Thymus (tissue), 11 donors: ENCODE data around the gene KRTAP10-12. TPM values are rescaled to one million over a fixed set of nuclear protein-coding genes. Genes with fewer than 3 reads are reported as not detected.

Experiments
- DNase-seq, 9 donors: peaks; one replicate each; pipeline ENCODE4 v3.0.0-alpha.2; 2013; ENCODE audit warnings: low spot score in 9 of 9, low read depth in 6 of 9, missing footprints in 1 of 9
- H3K27ac ChIP-seq, 2 donors: one replicate each; pipeline ENCODE4 v1.5.1; 2013; ENCODE audit warnings: control low read depth in 1 of 2, low read depth in 1 of 2, low read length in 1 of 2, mild to moderate bottlenecking in 1 of 2, moderate library complexity in 1 of 2
- H3K27me3 ChIP-seq, 2 donors: one replicate each; pipeline ENCODE4 v1.5.1; 2013; ENCODE audit warnings: low read length in 1 of 2; ENCODE audit not compliant: control insufficient read depth in 2 of 2, insufficient read depth in 1 of 2
- H3K36me3 ChIP-seq, 2 donors: one replicate each; pipeline ENCODE4 v1.5.1; 2013; ENCODE audit warnings: low read length in 1 of 2, mild to moderate bottlenecking in 1 of 2, moderate library complexity in 1 of 2; ENCODE audit not compliant: control insufficient read depth in 2 of 2, insufficient read depth in 2 of 2
- H3K4me1 ChIP-seq, 2 donors: one replicate each; pipeline ENCODE4 v1.5.1; 2013; ENCODE audit warnings: low read length in 2 of 2; ENCODE audit not compliant: control insufficient read depth in 2 of 2, insufficient read depth in 2 of 2
- H3K4me3 ChIP-seq, 2 donors: one replicate each; pipeline ENCODE4 v1.5.1; 2013; ENCODE audit warnings: low read length in 2 of 2, control low read depth in 1 of 2, mild to moderate bottlenecking in 1 of 2
- H3K9me3 ChIP-seq, 2 donors: one replicate each; pipeline ENCODE4 v1.5.1; 2013; ENCODE audit warnings: low read length in 1 of 2, mild to moderate bottlenecking in 1 of 2; ENCODE audit not compliant: control insufficient read depth in 2 of 2, insufficient read depth in 1 of 2
- WGBS: extraction: QIAGEN DNeasy Blood & Tissue Kit; methylation state at CpG from one replicate; pipeline ENCODE4 v1.1.7; 2013; 5-methylcytosine and 5-hydroxymethylcytosine counted together
- polyA plus RNA-seq: library from polyadenylated mRNA; stranded (reverse); fragments of 200-250 nt; gene quantifications from one replicate; pipeline ENCODE4 v1.2.3, GENCODE V29; 2013
- total RNA-seq: library from RNA; stranded (reverse); fragments of 120-200 nt; gene quantifications from one replicate; pipeline ENCODE4 v1.2.4, GENCODE V29; 2013
- donor health status: healthy.

KRTAP10-12 gene
- total and polyA plus RNA-seq, 2 donors = not detected

GRCh38 chr21:44730951-44731579, 34.1 kb downstream of the KRTAP10-12 start:
- Histone ChIP-seq H3K4me1 (no peaks in the 10 kb centered on the region), H3K27me3 (peaks cover 0 to 9% of the 10 kb centered on the region in 2 donors)

DNA sequence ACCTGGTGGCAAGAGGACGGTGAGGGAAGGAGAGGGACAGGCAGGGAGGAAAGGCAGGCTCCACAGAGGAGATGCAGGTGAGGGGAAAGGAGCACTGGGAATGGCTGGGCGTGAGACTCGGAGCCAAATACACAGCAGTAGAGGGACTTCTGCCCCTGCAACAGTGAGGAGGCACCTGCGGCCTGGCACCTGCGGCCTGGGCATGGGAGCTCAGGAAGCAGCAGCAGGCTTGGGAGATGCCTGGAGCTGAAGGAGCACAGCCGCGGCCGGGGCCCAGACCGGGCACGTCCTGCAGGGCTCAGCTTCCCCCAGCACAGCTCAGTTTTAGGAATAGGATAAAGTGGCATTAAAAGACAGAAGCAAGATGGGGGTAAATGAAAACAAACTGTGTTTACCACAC, 35.3 kb downstream of the KRTAP10-12 start:
- no peak for DNase-seq
- no peak overlapping the region for H3K4me3 ChIP-seq
- H3K27ac ChIP-seq = no peak overlapping the region
- no peaks in the 10 kb centered on the region for H3K36me3 ChIP-seq
- H3K9me3 ChIP-seq = peaks cover 1 to 33% of the 10 kb centered on the region in 2 donors
- no peaks in the 10 kb centered on the region for H3K4me1 ChIP-seq
- WGBS = 96% methylated on average over 10 of the region's 10 CpGs
- H3K27me3 ChIP-seq = peaks cover 0 to 4% of the 10 kb centered on the region in 2 donors

More at GRCh38 chr21:44730951-44731579, 34.1 kb downstream of the KRTAP10-12 start:
- H3K27ac ChIP-seq = no peak overlapping the region
- no peak for DNase-seq
- H3K4me3 ChIP-seq = no peak overlapping the region
- WGBS = 74% methylated on average over 9 of the region's 9 CpGs
- H3K9me3 ChIP-seq = peaks cover 1 to 21% of the 10 kb centered on the region in 2 donors
- H3K36me3 ChIP-seq = no peaks in the 10 kb centered on the region

GRCh38 chr21:44732956-44733355, 36.0 kb downstream of the KRTAP10-12 start:
- Histone ChIP-seq H3K36me3 (no peaks in the 10 kb centered on the region), H3K27ac (no peak overlapping the region), H3K9me3 (peaks cover 1 to 40% of the 10 kb centered on the region in 2 donors), H3K4me1 (no peaks in the 10 kb centered on the region), H3K27me3 (peaks cover 0 to 2% of the 10 kb centered on the region in 2 donors), H3K4me3 (no peak overlapping the region)
- WGBS = 94% methylated on average over 11 of the region's 11 CpGs
- no peak for DNase-seq

DNA sequence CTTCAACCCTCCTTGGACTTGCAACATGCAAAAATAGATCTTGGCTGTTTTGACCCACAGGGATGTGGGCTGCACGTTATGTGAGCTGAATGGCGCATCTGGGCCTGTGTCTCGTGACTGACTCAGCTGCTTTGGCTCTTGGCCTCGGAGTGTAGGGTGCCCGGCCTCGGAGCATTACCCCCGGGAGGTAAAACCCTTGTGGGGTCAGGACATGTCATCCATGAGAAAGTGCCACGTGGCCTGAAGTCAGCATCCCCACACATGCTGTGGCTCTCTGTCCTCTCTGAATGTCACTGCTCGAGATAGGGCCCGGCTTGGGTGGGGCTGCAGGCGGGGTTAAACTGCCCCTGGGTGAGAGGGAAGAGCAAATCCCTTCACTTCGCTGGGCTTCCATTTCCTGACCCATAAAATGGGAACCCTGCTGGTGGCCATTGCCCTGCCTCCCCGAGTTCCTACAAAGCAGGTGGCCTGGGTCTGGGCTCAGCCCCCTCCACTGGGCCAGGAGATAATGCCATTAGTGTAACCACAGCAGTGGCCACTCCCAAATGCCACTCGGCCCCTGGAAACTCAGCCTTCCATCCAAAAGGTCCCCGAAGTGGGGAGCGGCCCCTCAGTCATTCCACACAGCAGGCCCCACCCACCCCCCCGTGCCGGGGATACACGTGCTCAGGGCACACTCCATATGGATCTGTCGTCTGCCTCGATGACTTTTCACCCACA, 37.2 kb downstream of the KRTAP10-12 start:
- H3K4me1 ChIP-seq = no peaks in the 10 kb centered on the region
- peaks cover 0 to 2% of the 10 kb centered on the region in 2 donors for H3K27me3 ChIP-seq
- H3K36me3 ChIP-seq = no peaks in the 10 kb centered on the region
- no peak for DNase-seq
- 92% methylated on average over 21 of the region's 21 CpGs for WGBS
- H3K27ac ChIP-seq = no peak overlapping the region
- H3K4me3 ChIP-seq = no peak overlapping the region
- H3K9me3 ChIP-seq = peaks cover 6 to 47% of the 10 kb centered on the region in 2 donors

- Histone ChIP-seq H3K4me3 (no peak overlapping the region), H3K27me3 (peaks cover 0 to 2% of the 10 kb centered on the region in 2 donors), H3K27ac (no peak overlapping the region), H3K36me3 (no peaks in the 10 kb centered on the region), H3K9me3 (peaks cover 6 to 53% of the 10 kb centered on the region in 2 donors), H3K4me1 (no peaks in the 10 kb centered on the region)
- WGBS = 96% methylated on average over 17 of the region's 17 CpGs
- no peak for DNase-seq
These were observed 37.9 kb downstream of the KRTAP10-12 start for GRCh38 chr21:44734841-44735240.

GRCh38 chr21:44735821-44736220, 38.8 kb downstream of the KRTAP10-12 start:
- Histone ChIP-seq H3K27ac (no peak overlapping the region), H3K9me3 (peaks cover 6 to 58% of the 10 kb centered on the region in 2 donors), H3K4me3 (no peak overlapping the region), H3K4me1 (no peaks in the 10 kb centered on the region), H3K27me3 (peaks cover 0 to 2% of the 10 kb centered on the region in 2 donors), H3K36me3 (no peaks in the 10 kb centered on the region)
- WGBS = 87% methylated on average over 6 of the region's 6 CpGs
- no peak for DNase-seq

GRCh38 chr21:44736291-44737004, 39.5 kb downstream of the KRTAP10-12 start:
- Histone ChIP-seq H3K9me3 (peaks cover 6 to 60% of the 10 kb centered on the region in 2 donors), H3K27me3 (peaks cover 0 to 2% of the 10 kb centered on the region in 2 donors), H3K36me3 (no peaks in the 10 kb centered on the region), H3K27ac (no peak overlapping the region), H3K4me3 (no peak overlapping the region), H3K4me1 (no peaks in the 10 kb centered on the region)
- WGBS = 95% methylated on average over 8 of the region's 8 CpGs
- DNase-seq = no peak

DNA sequence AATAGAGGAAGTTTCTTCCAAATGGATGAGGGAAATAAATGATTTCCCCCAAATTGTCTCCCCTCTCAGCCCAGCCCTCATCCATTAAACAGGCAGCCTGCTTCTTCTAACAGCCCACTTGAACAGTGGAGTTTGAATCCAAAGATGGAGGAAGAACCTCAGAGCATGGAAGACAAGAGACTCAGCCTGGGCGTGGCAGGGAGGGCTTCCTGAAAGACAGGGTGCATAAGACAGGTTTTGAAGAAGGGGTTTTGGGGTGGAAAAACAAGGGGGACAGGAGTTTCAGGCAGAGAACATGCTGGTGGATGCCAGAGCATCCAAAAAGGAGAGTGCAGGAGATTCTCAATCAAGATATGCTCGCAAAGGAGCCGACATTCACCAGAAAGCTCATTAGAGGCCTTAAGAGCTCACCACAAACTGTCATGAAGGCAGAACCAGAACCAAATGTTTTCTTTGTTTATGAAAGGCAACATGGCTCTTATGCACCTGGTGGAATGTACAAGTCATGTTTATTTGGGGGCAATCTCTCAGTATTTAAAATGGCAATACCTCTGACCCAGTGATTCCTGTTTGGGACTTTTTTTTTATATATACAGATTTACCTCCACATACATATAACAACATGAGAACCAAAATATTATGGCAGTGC, 40.9 kb downstream of the KRTAP10-12 start:
- H3K4me3 ChIP-seq = no peak overlapping the region
- peaks cover 6 to 60% of the 10 kb centered on the region in 2 donors for H3K9me3 ChIP-seq
- no peaks in the 10 kb centered on the region for H3K36me3 ChIP-seq
- no peak overlapping the region for H3K27ac ChIP-seq
- no peaks in the 10 kb centered on the region for H3K27me3 ChIP-seq
- DNase-seq = peak in 1 of 9 donors; percentile 17
- WGBS = 77% methylated on average over 3 of the region's 3 CpGs
- no peaks in the 10 kb centered on the region for H3K4me1 ChIP-seq
